Activated CD4-positive, alpha-beta T cell treated with anti-CD3 and anti-CD28 coated beads, Interleukin-2, amount 10 ng/mL, durations not matched to agents 7 days and 5 days (primary cell): ENCODE data around the gene CKAP5. TPM values are rescaled to one million over a fixed set of nuclear protein-coding genes. Genes with fewer than 3 reads are reported as not detected.

Source experiments
- CTCF ChIA-PET: fragments of 350-600 bp; sonication (Branson Sonifier 250); formaldehyde crosslinking; loops from one replicate; lab custom pipeline; 2021; ENCODE audit warnings: antibody characterized with exemption; lab: Charles Lee
- POLR2A ChIA-PET: fragments of 350-600 bp; sonication (Branson Sonifier 250); formaldehyde crosslinking; loops from one replicate; lab custom pipeline; 2021; ENCODE audit warnings: antibody characterized with exemption; lab: Charles Lee
- DNase-seq: peaks from one replicate; pipeline ENCODE4 v3.0.0-alpha.2; 2020
- H3K27ac Mint-ChIP-seq: one replicate; pipeline ENCODE4 v1.8.0; 2021; ENCODE audit warnings: mild to moderate bottlenecking, moderate library complexity, mixed read lengths
- H3K27me3 Mint-ChIP-seq: one replicate; pipeline ENCODE4 v1.8.0; 2021; ENCODE audit warnings: mixed read lengths
- H3K36me3 Mint-ChIP-seq: one replicate; pipeline ENCODE4 v1.8.0; 2021; ENCODE audit warnings: low read depth, mixed read lengths
- H3K4me1 Mint-ChIP-seq: one replicate; pipeline ENCODE4 v1.8.0; 2021; ENCODE audit warnings: mixed read lengths
- H3K4me3 Mint-ChIP-seq: one replicate; pipeline ENCODE4 v1.8.0; 2021; ENCODE audit warnings: mild to moderate bottlenecking, moderate library complexity, mixed read lengths
- H3K9me3 Mint-ChIP-seq: one replicate; pipeline ENCODE4 v1.8.0; 2021; ENCODE audit warnings: mixed read lengths
- total RNA-seq, 2 experiments: library from RNA; stranded (reverse); gene quantifications; one replicate each; pipeline ENCODE4 v1.2.3, GENCODE V29; 2021

Gene CKAP5
- 100 to 1,000 TPM; 171 to 189 TPM for total RNA-seq

GRCh38 chr11:46845740-46846509 lies at the start of gene CKAP5:
TSS of gene CKAP5 (minus strand) at chr11:46846280. CDS start at chr11:46821231, 25,049 bp downstream.
- peak within 1 kb of the TSS; percentile 90 for H3K4me3 Mint-ChIP-seq
- H3K4me1 Mint-ChIP-seq: peaks cover 43% of the 10 kb centered on the region
- peak; percentile 90 for DNase-seq
- peaks cover 13% of the 10 kb centered on the region for H3K36me3 Mint-ChIP-seq
- H3K9me3 Mint-ChIP-seq: no peaks in the 10 kb centered on the region
- H3K27ac Mint-ChIP-seq: peak within 1 kb of the TSS; percentile 98
- ChIA-PET POLR2A (no interaction called here), CTCF (interaction anchor here (0.5 to 1.4 kb wide), 3 partner anchors 10 to 670 kb away, joined by 3 to 5 read pairs (median 3); no protein-coding TSS in a partner anchor)
- no peaks in the 10 kb centered on the region for H3K27me3 Mint-ChIP-seq

- no peaks in the 10 kb centered on the region for H3K9me3 Mint-ChIP-seq
- no peaks in the 10 kb centered on the region for H3K4me1 Mint-ChIP-seq
- H3K4me3 Mint-ChIP-seq: no peak overlapping the region
- H3K27me3 Mint-ChIP-seq: peaks cover 2% of the 10 kb centered on the region
- H3K27ac Mint-ChIP-seq: no peak overlapping the region
- no peak for DNase-seq
- POLR2A ChIA-PET: no interaction called here
- H3K36me3 Mint-ChIP-seq: no peaks in the 10 kb centered on the region
- CTCF ChIA-PET: interaction anchor here (1.2 to 1.8 kb wide), 2 partner anchors 12 to 257 kb away, joined by 3 to 8 read pairs; no protein-coding TSS in a partner anchor
Measured at GRCh38 chr11:46895821-46896220, 49.7 kb upstream of the CKAP5 start.

GRCh38 chr11:46894961-46895360 lies 48.9 kb upstream of the CKAP5 start:
- no peak overlapping the region for H3K27ac Mint-ChIP-seq
- DNase-seq: no peak
- POLR2A ChIA-PET: no interaction called here
- H3K9me3 Mint-ChIP-seq: no peaks in the 10 kb centered on the region
- H3K4me3 Mint-ChIP-seq: no peak overlapping the region
- H3K36me3 Mint-ChIP-seq: no peaks in the 10 kb centered on the region
- peaks cover 2% of the 10 kb centered on the region for H3K27me3 Mint-ChIP-seq
- CTCF ChIA-PET: interaction anchor here (0.6 to 1.8 kb wide), 2 partner anchors 44 to 258 kb away, joined by 3 to 8 read pairs; no protein-coding TSS in a partner anchor
- no peaks in the 10 kb centered on the region for H3K4me1 Mint-ChIP-seq

GRCh38 chr11:46894506-46894905 lies 48.4 kb upstream of the CKAP5 start:
- ChIA-PET POLR2A (no interaction called here), CTCF (interaction anchor here (0.6 to 1.8 kb wide), 2 partner anchors 44 to 259 kb away, joined by 3 to 8 read pairs; no protein-coding TSS in a partner anchor)
- Mint-ChIP-seq H3K27ac (no peak overlapping the region), H3K9me3 (no peaks in the 10 kb centered on the region), H3K4me1 (peaks cover 2% of the 10 kb centered on the region), H3K36me3 (no peaks in the 10 kb centered on the region), H3K4me3 (no peak overlapping the region), H3K27me3 (peaks cover 2% of the 10 kb centered on the region)
- no peak for DNase-seq

- Mint-ChIP-seq H3K27ac (no peak overlapping the region), H3K4me1 (peaks cover 2% of the 10 kb centered on the region), H3K27me3 (peaks cover 4% of the 10 kb centered on the region), H3K36me3 (no peaks in the 10 kb centered on the region), H3K4me3 (no peak overlapping the region), H3K9me3 (no peaks in the 10 kb centered on the region)
- ChIA-PET POLR2A (no interaction called here), CTCF (interaction anchor here (1.0 to 1.3 kb wide), 2 partner anchors 11 to 249 kb away, joined by 3 read pairs; no protein-coding TSS in a partner anchor)
- DNase-seq: no peak
Measured at GRCh38 chr11:46892838-46893237, 46.8 kb upstream of the CKAP5 start.

- H3K27ac Mint-ChIP-seq: no peak overlapping the region
- H3K4me1 Mint-ChIP-seq: peaks cover 2% of the 10 kb centered on the region
- ChIA-PET POLR2A (interaction anchor here (0.6 kb wide), 1 partner anchor 21 kb away, joined by 3 read pairs; no protein-coding TSS in a partner anchor), CTCF (interaction anchor here (0.6 to 1.3 kb wide), 4 partner anchors 12 to 368 kb away, joined by 3 to 4 read pairs (median 3); no protein-coding TSS in a partner anchor)
- no peaks in the 10 kb centered on the region for H3K36me3 Mint-ChIP-seq
- H3K4me3 Mint-ChIP-seq: no peak overlapping the region
- peaks cover 4% of the 10 kb centered on the region for H3K27me3 Mint-ChIP-seq
- H3K9me3 Mint-ChIP-seq: no peaks in the 10 kb centered on the region
- DNase-seq: no peak
Measured at GRCh38 chr11:46892109-46892508, 46.0 kb upstream of the CKAP5 start.

- Mint-ChIP-seq H3K4me3 (no peak overlapping the region), H3K27ac (no peak overlapping the region), H3K9me3 (no peaks in the 10 kb centered on the region), H3K4me1 (peaks cover 2% of the 10 kb centered on the region), H3K36me3 (no peaks in the 10 kb centered on the region), H3K27me3 (peaks cover 4% of the 10 kb centered on the region)
- DNase-seq: no peak
- CTCF ChIA-PET: no interaction called here
- POLR2A ChIA-PET: no interaction called here
Measured at GRCh38 chr11:46890665-46891064, 44.6 kb upstream of the CKAP5 start.

- H3K27ac Mint-ChIP-seq: no peak overlapping the region
- peaks cover 4% of the 10 kb centered on the region for H3K27me3 Mint-ChIP-seq
- ChIA-PET CTCF (no interaction called here), POLR2A (no interaction called here)
- peaks cover 2% of the 10 kb centered on the region for H3K4me1 Mint-ChIP-seq
- H3K9me3 Mint-ChIP-seq: no peaks in the 10 kb centered on the region
- no peak overlapping the region for H3K4me3 Mint-ChIP-seq
- H3K36me3 Mint-ChIP-seq: no peaks in the 10 kb centered on the region
- DNase-seq: peak; percentile 83
Measured at GRCh38 chr11:46889689-46890475, 43.8 kb upstream of the CKAP5 start.

GRCh38 chr11:46889251-46889650 lies 43.2 kb upstream of the CKAP5 start:
- POLR2A ChIA-PET: no interaction called here
- no peaks in the 10 kb centered on the region for H3K36me3 Mint-ChIP-seq
- H3K4me1 Mint-ChIP-seq: peaks cover 2% of the 10 kb centered on the region
- H3K27me3 Mint-ChIP-seq: peaks cover 4% of the 10 kb centered on the region
- CTCF ChIA-PET: no interaction called here
- DNase-seq: no peak
- H3K4me3 Mint-ChIP-seq: no peak overlapping the region
- H3K27ac Mint-ChIP-seq: no peak overlapping the region
- H3K9me3 Mint-ChIP-seq: no peaks in the 10 kb centered on the region

- Mint-ChIP-seq H3K9me3 (no peaks in the 10 kb centered on the region), H3K4me3 (no peak overlapping the region), H3K36me3 (no peaks in the 10 kb centered on the region), H3K27me3 (peaks cover 9% of the 10 kb centered on the region), H3K4me1 (peaks cover 2% of the 10 kb centered on the region), H3K27ac (no peak overlapping the region)
- no peak for DNase-seq
- POLR2A ChIA-PET: no interaction called here
- CTCF ChIA-PET: interaction anchor here (0.6 kb wide), 1 partner anchor 971 kb away, joined by 3 read pairs; the partner anchor contains the start of gene PEX16
Measured at GRCh38 chr11:46888636-46889035, 42.6 kb upstream of the CKAP5 start.

GRCh38 chr11:46886211-46886610 lies 40.1 kb upstream of the CKAP5 start:
- no peak for DNase-seq
- Mint-ChIP-seq H3K36me3 (no peaks in the 10 kb centered on the region), H3K27ac (no peak overlapping the region), H3K4me1 (peaks cover 2% of the 10 kb centered on the region), H3K27me3 (peaks cover 20% of the 10 kb centered on the region), H3K4me3 (no peak overlapping the region), H3K9me3 (no peaks in the 10 kb centered on the region)
- ChIA-PET CTCF (interaction anchor here (1.1 to 2.1 kb wide), 3 partner anchors 16 to 268 kb away, joined by 3 to 6 read pairs (median 4); no protein-coding TSS in a partner anchor), POLR2A (no interaction called here)

- Mint-ChIP-seq H3K9me3 (no peaks in the 10 kb centered on the region), H3K36me3 (no peaks in the 10 kb centered on the region), H3K4me1 (no peaks in the 10 kb centered on the region), H3K4me3 (no peak overlapping the region), H3K27me3 (peaks cover 18% of the 10 kb centered on the region), H3K27ac (no peak overlapping the region)
- ChIA-PET CTCF (interaction anchor here (0.9 kb wide), 1 partner anchor 12 kb away, joined by 3 read pairs; no protein-coding TSS in a partner anchor), POLR2A (no interaction called here)
- no peak for DNase-seq
Measured at GRCh38 chr11:46879056-46879585, 33.0 kb upstream of the CKAP5 start.
